Small intestine (tissue), 7 donors: Measurements from ENCODE around the gene TBL3. TPM values are rescaled to one million over a fixed set of nuclear protein-coding genes. Genes with fewer than 3 reads are reported as not detected.

Experiments
- DNase-seq, 2 donors: peaks; one replicate each; pipeline versions ENCODE4 v3.0.0 to v3.0.0-alpha.2; 2013
- FAIRE-seq: peaks from 2 replicates; lab custom pipeline; 2012; peaks lifted over from hg19 to GRCh38; lab: Jason Lieb, UNC
- H3K27ac ChIP-seq, 3 donors: one replicate each; pipeline ENCODE4 v1.5.1; 2013; ENCODE audit warnings: low read length in 2 of 3, mild to moderate bottlenecking in 2 of 3, control low read depth in 1 of 3, inconsistent platforms in 1 of 3, low read depth in 1 of 3, moderate library complexity in 1 of 3
- H3K27me3 ChIP-seq, 3 donors: one replicate each; pipeline ENCODE4 v1.6.1; 2013; ENCODE audit warnings: low read length in 3 of 3, inconsistent platforms in 1 of 3; ENCODE audit not compliant: control insufficient read depth in 3 of 3, insufficient read depth in 3 of 3
- H3K36me3 ChIP-seq, 3 donors: one replicate each; pipeline ENCODE4 v1.6.1; 2013; ENCODE audit warnings: low read length in 3 of 3, inconsistent platforms in 1 of 3, low read depth in 1 of 3, mild to moderate bottlenecking in 1 of 3, moderate library complexity in 1 of 3; ENCODE audit not compliant: control insufficient read depth in 3 of 3, insufficient read depth in 2 of 3
- H3K4me1 ChIP-seq, 3 donors: one replicate each; pipeline ENCODE4 v1.6.1; 2013; ENCODE audit warnings: low read length in 2 of 3, inconsistent platforms in 1 of 3, low read depth in 1 of 3, mild to moderate bottlenecking in 1 of 3, moderate library complexity in 1 of 3; ENCODE audit not compliant: control insufficient read depth in 3 of 3, insufficient read depth in 2 of 3
- H3K4me3 ChIP-seq, 3 donors: one replicate each; pipeline ENCODE4 v1.5.1; 2013; ENCODE audit warnings: low read length in 3 of 3, control low read depth in 1 of 3, inconsistent platforms in 1 of 3, low read depth in 1 of 3, mild to moderate bottlenecking in 1 of 3, moderate library complexity in 1 of 3
- H3K9me3 ChIP-seq, 2 donors: one replicate each; pipeline ENCODE4 v1.6.1; 2013; ENCODE audit warnings: low read depth in 1 of 2, low read length in 1 of 2; ENCODE audit not compliant: control insufficient read depth in 2 of 2, insufficient read depth in 1 of 2
- WGBS, 3 donors: extraction: QIAGEN DNeasy Blood & Tissue Kit; methylation state at CpG; one replicate each; pipeline ENCODE4 v1.1.7; 2013; 5-methylcytosine and 5-hydroxymethylcytosine counted together
- polyA plus RNA-seq, 4 donors: library from polyadenylated mRNA; stranded (reverse) in 3 of 4; unstranded in 1 of 4; fragments of 200-250 nt in 3 of 4; fragments of 120-200 nt in 1 of 4; gene quantifications; one replicate each; pipeline versions ENCODE4 v1.2.1 to v1.2.3, GENCODE V29; 2013
- donor health status: healthy with polysubstance abuse.
- donor health status: control.
- donor health status: control.
- donor health status: Bipolar disorder and iron deficiency.
- donor health status: healthy.

The TBL3 gene
- polyA plus RNA-seq, 4 donors, result 34.1 to 49.7 (median 45.6) TPM

DNA sequence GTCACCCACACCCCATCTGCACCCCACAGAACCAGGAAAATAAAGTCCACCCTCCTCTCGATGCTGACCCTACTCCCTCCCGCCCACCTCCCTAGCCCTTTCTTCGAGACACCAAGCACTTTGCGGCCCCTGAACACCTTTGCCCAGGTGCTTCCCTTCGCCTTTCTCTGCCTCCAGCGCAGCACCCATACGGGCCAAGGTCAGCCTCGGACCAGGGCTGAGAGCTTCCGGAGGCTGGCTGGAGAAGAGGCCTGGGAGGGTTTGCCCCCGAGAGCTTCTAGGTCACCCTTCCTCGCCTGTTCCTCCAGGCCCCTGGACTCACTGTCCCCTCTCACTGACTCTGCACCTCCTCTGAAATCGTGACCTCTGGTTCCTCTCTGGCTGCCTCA is 52.2 kb downstream of the TBL3 start:
- peaks cover 0 to 36% (median 2%) of the 10 kb centered on the region in 3 donors for H3K4me1 ChIP-seq

DNA sequence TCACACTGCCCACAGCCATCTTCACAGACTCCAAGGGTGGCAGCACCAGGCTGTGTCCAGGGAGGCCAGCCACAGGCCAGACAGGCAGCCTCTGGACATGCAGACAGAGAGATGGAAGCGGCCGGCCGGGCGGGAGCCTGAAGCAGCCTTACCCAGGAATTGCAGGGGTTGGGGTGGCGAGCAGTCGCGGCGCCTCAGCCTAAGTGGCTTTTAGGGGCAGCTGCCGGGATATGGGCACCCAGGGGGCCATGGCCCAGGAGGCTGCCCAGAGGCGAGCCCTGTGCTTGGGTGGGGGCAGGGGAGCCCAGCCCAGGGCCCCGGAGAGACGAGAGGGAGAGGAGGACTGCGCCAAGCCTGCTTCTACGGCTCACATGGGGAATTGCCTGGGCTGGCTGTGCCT is 53.4 kb downstream of the TBL3 start:
- no peak overlapping the region for H3K27ac ChIP-seq
- H3K4me3 ChIP-seq, result no peak overlapping the region
- H3K4me1 ChIP-seq, result peaks cover 0 to 33% (median 2%) of the 10 kb centered on the region in 3 donors
- peaks cover 0 to 44% (median 7%) of the 10 kb centered on the region in 3 donors for H3K27me3 ChIP-seq
- H3K9me3 ChIP-seq, result no peaks in the 10 kb centered on the region
- no peak for DNase-seq
- 93 to 97% (median 95%) methylated on average over 14 of the region's 14 CpGs for WGBS, 3 donors
- H3K36me3 ChIP-seq, result peaks cover 0 to 14% (median 0%) of the 10 kb centered on the region in 3 donors
- FAIRE-seq, result no peak

More for the DNA sequence above, 52.2 kb downstream of the TBL3 start:
- FAIRE-seq, result no peak
- Histone ChIP-seq H3K4me3 (no peak overlapping the region), H3K27me3 (peaks cover 0 to 54% (median 15%) of the 10 kb centered on the region in 3 donors), H3K27ac (peak overlapping the region in 2 of 3 donors; percentile 86 to 90), H3K9me3 (no peaks in the 10 kb centered on the region), H3K36me3 (peaks cover 0 to 4% (median 0%) of the 10 kb centered on the region in 3 donors)
- no peak for DNase-seq
- WGBS, 3 donors, result 82 to 87% (median 84%) methylated on average over 12 of the region's 12 CpGs

DNA sequence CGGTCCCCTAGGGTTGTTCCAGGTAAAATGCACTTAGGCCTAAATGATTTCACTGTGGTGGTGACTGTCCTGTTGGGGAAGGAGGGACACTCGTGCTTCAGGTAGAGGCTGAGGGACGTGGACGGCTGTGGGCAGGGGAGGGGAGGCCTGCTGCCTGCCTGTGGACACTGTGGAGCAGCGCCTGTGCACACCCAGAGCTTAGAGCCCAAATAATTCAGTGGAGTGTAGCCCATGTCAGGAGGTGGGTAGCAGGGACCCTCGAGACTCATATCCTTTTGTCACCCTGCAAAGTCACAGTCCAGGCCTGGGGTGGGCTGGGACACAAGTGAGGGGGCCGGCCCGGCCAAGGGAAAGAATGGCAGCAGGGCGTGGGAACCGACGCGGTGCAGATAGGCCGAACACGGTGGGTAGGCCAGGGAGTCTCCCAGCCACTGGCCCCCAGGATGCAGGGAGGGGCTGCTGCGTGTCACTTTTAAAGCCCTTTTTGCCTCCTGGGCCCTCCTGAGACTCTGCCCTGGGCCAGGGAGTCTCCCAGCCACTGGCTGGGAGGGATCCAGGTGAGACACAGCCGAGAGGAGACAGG is 54.1 kb downstream of the TBL3 start:
- no peak overlapping the region for H3K27ac ChIP-seq
- peaks cover 0 to 37% (median under 1%) of the 10 kb centered on the region in 3 donors for H3K27me3 ChIP-seq
- WGBS, 3 donors, result 78 to 83% (median 82%) methylated on average over 12 to 16 of the region's 16 CpGs
- no peak for FAIRE-seq
- DNase-seq, result no peak
- peaks cover 0 to 20% (median 0%) of the 10 kb centered on the region in 3 donors for H3K36me3 ChIP-seq
- peaks cover 0 to 27% (median 2%) of the 10 kb centered on the region in 3 donors for H3K4me1 ChIP-seq
- no peaks in the 10 kb centered on the region for H3K9me3 ChIP-seq
- peak overlapping the region in 1 of 3 donors; percentile 28 for H3K4me3 ChIP-seq

- peak in 1 of 2 donors; percentile 36 for DNase-seq
- WGBS, 3 donors, result 8 to 15% (median 10%) methylated on average over 21 to 59 of the region's 59 CpGs
- Histone ChIP-seq H3K27ac (peak within 1 kb of the TSS in 1 of 3 donors; percentile 57), H3K36me3 (peaks cover 0 to 25% (median 0%) of the 10 kb centered on the region in 3 donors), H3K4me3 (peak within 1 kb of the TSS; percentile 53 to 65 (median 58)), H3K9me3 (no peaks in the 10 kb centered on the region), H3K4me1 (peaks cover 0 to 27% (median 2%) of the 10 kb centered on the region in 3 donors), H3K27me3 (peaks cover 0 to 32% (median 0%) of the 10 kb centered on the region in 3 donors)
- no peak for FAIRE-seq
Measured at GRCh38 chr16:2026461-2027023, 54.7 kb downstream of the TBL3 start, which contains the start of gene NHERF2. NHERF2 (plus strand) TSS chr16:2026902; CDS start chr16:2027006, 104 bp downstream.

DNA sequence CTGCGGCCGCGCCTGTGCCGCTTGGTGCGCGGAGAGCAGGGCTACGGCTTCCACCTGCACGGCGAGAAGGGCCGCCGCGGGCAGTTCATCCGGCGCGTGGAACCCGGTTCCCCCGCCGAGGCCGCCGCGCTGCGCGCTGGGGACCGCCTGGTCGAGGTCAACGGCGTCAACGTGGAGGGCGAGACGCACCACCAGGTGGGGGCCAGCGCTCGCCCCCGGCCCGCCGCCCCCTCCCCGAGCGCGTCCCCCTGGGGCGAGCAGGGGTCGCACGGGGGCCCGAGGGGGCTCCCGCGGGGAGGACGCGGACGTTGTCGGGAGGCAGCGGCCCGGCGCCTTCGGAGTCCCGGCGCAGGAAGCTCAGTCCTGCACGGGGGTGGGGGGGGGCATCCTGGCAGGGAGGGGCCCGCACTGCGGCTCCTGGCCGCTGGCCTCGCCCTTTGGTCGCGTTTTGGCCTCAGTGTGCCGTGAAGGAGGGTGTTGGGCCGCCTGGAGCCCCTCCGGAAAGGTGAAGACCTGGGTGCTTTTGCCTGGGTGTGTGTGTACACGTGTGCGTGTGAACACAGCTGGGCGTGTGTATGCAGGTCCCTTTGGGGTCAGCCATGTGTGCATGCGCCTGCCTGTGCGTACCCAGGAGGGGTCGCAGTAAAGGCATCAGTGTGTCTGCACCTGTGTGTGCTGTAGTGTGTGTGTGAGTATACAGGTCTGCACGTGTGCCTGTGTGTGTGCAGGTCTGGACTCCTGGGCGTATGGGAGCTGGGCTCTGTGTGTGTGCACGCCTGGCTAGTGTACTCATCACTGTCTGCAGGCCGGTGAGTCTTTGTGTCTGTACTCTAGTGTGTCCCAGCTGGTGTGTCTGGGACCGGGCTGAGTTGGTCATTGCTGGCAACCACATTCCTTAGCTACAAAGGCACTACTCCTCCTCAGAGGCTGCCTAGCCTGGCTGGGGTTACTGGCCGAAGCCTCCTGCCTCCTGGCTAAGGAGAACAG is 55.5 kb downstream of the TBL3 start:
- Histone ChIP-seq H3K27me3 (peaks cover 0 to 30% (median 0%) of the 10 kb centered on the region in 3 donors), H3K4me1 (peaks cover 0 to 27% (median 2%) of the 10 kb centered on the region in 3 donors), H3K4me3 (peak overlapping the region; percentile 53 to 65 (median 58)), H3K36me3 (peaks cover 0 to 29% (median 0%) of the 10 kb centered on the region in 3 donors), H3K9me3 (no peaks in the 10 kb centered on the region), H3K27ac (peak overlapping the region in 1 of 3 donors; percentile 57)
- WGBS, 3 donors, result 5 to 7% (median 6%) methylated on average over 45 to 76 of the region's 76 CpGs
- no peak for DNase-seq
- FAIRE-seq, result no peak

GRCh38 chr16:2028146-2028545 is 56.3 kb downstream of the TBL3 start:
- WGBS, 3 donors, result 73 to 86% (median 80%) methylated on average over 3 of the region's 3 CpGs
- FAIRE-seq (no peak), DNase-seq (no peak)
- peaks cover 0 to 35% (median 0%) of the 10 kb centered on the region in 3 donors for H3K36me3 ChIP-seq
- no peaks in the 10 kb centered on the region for H3K9me3 ChIP-seq
- peaks cover 0 to 21% (median 2%) of the 10 kb centered on the region in 3 donors for H3K4me1 ChIP-seq
- H3K4me3 ChIP-seq, result peak overlapping the region in 1 of 3 donors; percentile 53
- peaks cover 0 to 25% (median 0%) of the 10 kb centered on the region in 3 donors for H3K27me3 ChIP-seq
- peak overlapping the region in 1 of 3 donors; percentile 18 for H3K27ac ChIP-seq

GRCh38 chr16:2028620-2029220 is 56.9 kb downstream of the TBL3 start:
- no peaks in the 10 kb centered on the region for H3K9me3 ChIP-seq
- 74 to 84% (median 76%) methylated on average over 11 to 18 of the region's 18 CpGs for WGBS, 3 donors
- FAIRE-seq, result no peak
- H3K27ac ChIP-seq, result no peak overlapping the region
- peaks cover 0 to 39% (median 0%) of the 10 kb centered on the region in 3 donors for H3K36me3 ChIP-seq
- H3K27me3 ChIP-seq, result peaks cover 0 to 25% (median 0%) of the 10 kb centered on the region in 3 donors
- DNase-seq, result no peak
- peak overlapping the region in 1 of 3 donors; percentile 53 for H3K4me3 ChIP-seq
- peaks cover 0 to 22% (median 2%) of the 10 kb centered on the region in 3 donors for H3K4me1 ChIP-seq
